PC-9 (cell line): ENCODE measurements around the gene B4GALT1.

Source experiments
- EZH2 ChIP-seq: fragments of 200-600 bp; sonication (generic); IDR thresholded peaks from 2 replicates; pipeline ENCODE4 v1.8.0; 2017; ENCODE audit warnings: antibody characterized with exemption, low read depth
- TF ChIP-seq, protein P1 (sequence below): fragments of 200-600 bp; sonication (generic); conservative IDR thresholded peaks from 2 replicates; pipeline ENCODE4 v1.6.1; 2017; ENCODE audit warnings: mixed run types, antibody characterized with exemption, mild to moderate bottlenecking, moderate library complexity

DNA sequence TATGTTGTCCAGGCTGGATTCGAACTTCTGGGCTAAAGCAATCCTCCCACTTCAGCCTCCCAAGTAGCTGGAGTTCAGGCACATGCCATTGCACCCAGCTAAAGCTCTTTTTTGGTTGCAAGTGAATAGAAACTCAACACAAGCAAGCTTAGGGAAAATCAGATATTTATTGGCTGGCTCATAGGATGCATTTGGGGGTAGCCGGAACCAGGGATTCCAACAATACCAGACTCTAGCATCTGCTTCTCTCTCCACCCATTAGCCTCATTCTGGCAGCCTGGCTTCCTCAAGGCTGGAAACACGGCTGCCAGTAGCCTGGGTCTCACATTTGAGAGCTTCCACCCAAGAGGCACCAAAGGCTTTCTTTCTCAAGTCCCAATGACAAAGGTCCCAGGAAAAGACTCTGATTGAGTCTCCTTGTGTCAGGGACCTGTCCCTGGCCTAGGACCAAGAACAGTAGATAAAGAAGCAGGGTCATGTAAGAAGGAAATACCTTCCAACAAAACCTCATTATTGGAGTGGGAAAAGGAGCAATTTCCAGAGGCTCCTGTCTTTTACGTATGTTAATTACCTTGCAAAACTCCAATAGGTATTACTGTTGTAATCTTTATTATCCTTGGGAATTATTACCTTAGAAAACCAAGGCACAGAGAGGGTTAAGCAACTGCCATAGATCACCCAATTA, 23.0 kb upstream of the B4GALT1 start:
- TF ChIP-seq, protein P1, sequence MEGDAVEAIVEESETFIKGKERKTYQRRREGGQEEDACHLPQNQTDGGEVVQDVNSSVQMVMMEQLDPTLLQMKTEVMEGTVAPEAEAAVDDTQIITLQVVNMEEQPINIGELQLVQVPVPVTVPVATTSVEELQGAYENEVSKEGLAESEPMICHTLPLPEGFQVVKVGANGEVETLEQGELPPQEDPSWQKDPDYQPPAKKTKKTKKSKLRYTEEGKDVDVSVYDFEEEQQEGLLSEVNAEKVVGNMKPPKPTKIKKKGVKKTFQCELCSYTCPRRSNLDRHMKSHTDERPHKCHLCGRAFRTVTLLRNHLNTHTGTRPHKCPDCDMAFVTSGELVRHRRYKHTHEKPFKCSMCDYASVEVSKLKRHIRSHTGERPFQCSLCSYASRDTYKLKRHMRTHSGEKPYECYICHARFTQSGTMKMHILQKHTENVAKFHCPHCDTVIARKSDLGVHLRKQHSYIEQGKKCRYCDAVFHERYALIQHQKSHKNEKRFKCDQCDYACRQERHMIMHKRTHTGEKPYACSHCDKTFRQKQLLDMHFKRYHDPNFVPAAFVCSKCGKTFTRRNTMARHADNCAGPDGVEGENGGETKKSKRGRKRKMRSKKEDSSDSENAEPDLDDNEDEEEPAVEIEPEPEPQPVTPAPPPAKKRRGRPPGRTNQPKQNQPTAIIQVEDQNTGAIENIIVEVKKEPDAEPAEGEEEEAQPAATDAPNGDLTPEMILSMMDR, result no peak
- TF ChIP-seq EZH2, result no peak
